Stimulated activated naive CD8-positive, alpha-beta T cell treated with anti-CD3 and anti-CD28 coated beads, Interleukin-15, Interleukin-2, amounts not matched to agents 100 U/mL and 50 U/mL, for 24 hours (primary cell): ENCODE data around the gene DENND10.
"Not testable (repeated sequence)": the region's sequence is repeated elsewhere in the genome, so short reads cannot be mapped to it uniquely, and the experiment has no call there.

Experiments used
- ATAC-seq: fragments of 150-1000 bp; cut with Tn5 transposase; one replicate; pipeline ENCODE4 v1.10.0; 2021
- DNase-seq: peaks from one replicate; pipeline ENCODE4 v3.0.0; 2021

The DENND10 gene

DNA sequence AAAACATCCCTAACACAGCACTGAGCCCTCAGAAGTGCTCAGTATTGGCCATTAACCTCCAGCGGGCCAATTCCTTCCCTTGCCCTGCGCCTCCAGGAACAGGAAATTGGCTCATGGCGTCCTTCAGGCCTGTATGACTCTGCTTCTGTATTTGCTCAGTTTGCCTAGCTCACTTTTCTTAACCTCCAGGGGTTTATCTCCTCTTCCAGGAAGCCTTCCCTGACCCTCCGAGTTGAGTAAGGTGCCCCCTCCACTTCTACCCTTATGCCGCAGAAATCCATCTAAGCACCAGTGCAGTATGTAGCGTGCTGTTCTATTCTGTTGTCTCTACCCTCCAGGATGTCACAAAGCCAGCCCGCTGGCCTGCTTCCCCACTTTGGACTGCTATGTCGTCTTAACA lies 62.7 kb downstream of the DENND10 start:
- DNase-seq (no peak), ATAC-seq (no peak)

DNA sequence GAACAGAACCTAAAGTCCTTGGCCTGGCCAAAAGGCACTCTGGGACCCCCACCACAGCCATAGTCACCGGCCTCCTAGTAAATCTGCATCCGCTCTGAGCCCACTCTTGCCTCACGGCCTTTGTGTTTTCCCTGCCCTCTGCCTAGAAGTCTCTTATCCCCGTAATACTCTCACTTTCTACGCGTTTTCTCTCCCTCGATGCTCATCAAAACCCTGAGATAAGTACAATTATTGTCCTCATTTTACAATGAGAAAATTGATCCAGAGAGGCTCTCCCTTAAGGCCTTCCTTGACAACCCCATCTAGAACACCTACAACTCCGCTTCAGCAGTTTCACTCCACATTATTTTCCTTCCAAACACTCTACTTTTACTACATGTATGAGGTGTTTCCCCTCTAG lies 63.1 kb downstream of the DENND10 start:
- no peak for DNase-seq
- ATAC-seq: no peak

DNA sequence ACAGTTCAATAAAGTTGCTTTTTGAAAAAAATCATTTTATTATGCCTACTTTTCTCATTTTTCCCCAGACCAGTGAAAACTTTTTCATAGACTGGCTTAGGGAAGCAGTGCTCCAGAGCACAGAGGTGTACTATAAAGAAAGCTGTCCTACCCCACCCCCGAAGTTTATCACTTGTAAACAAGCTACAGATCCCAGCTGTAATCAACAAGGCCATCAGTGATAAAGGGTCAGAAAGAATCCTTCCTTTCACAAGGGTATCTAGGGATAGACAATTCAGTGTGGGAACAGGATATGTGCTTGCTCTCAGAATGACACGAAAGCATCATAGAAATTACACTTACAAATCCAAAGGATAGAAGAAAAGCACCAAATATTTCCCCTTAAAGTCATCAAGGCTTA lies 70.2 kb downstream of the DENND10 start:
- ATAC-seq: no peak
- DNase-seq: no peak

DNA sequence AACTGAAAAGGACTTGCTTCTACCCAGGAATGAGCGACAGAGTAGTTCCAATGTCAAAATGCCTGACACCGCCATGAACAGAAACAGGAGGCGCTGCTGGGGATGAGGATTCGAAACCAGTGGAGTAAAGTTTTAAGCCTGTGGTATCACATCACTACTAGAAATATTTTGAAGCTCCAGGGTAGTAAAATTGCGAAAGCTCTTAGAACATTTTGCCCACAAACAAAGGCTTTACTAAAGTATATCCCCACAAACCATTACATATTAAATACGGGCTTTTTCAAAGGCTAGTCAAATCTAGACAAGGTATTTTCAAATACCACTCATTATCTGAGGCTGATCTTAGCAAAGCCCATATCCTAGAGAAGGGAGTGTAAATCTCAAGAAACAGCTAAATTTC lies 72.3 kb downstream of the DENND10 start:
- no peak for ATAC-seq
- no peak for DNase-seq

DNA sequence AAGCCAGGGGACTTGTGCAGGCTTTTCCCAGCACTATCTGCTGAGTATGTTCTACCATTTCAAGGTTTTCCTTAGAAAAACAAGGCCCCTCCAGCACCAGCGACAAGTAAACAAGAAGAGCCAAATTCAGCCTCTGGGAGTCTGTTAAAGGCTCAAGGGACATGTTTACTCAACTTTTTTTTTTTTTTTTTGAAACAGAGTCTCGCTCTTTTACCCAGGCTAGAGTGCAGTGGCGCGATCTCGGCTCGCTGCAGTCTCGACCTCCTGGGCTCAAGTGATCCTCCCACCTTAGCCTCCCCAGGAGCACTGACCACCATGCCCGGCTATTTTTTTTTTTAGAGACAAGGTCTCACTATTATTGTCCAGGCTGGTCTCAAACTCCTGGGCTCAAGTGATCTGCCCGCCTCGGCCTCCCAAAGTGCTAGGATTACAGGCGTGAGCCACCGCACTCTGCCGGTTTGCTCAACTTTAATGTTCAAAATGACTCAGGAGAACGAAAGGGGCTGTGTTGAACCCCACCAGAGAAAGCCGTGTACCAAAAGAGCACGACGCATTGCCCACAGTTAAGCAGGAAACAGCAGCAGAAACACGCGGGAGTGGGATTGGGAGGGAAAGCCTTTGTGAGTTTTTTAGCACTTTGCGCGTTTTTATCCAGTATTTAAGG lies 73.9 kb downstream of the DENND10 start:
- ATAC-seq (peak; percentile 37), DNase-seq (peak; percentile 44)

DNA sequence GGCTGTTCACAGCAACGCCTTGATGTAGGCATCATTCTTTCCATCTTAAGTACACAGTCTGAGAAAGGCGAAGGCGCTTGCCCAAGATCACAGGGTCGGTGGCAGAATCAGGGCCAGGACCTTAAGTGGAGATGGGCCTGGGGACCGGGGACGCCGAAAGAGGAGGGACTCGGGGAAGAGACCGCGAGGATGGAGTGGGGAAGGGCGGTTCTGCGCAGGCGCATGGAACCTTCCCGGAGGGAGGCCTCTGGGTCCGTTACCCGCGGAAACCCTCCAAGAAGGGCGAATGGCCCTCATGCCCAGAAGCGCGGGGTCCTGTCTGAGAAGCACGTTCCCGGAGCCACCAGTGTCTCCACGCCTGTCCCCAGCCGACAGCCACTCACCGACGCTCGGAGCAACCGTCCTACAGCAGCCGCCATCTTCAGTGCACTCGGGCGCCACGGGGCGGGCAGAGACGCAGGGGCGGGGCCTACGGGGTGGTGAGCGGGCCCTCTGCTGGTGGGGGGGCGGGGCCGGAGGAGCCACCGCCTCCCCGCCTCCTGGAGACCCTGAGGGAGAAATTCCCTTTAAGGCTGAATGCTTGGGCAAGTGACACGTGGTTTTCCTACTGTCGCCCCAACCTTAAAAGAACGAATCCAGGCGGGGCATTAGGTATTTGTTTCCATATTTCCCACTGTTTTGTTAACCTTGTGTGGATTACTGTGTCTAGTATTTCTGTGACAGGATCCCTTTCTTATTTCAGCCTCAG lies 74.6 kb downstream of the DENND10 start, which contains the start of gene PRDX3:
TSS of gene PRDX3 (minus strand) at position 441 of the 748 bp plus-strand sequence. CDS start at position 419, 22 bp downstream.
- DNase-seq (peak; percentile 97), ATAC-seq (peak; percentile 95)

DNA sequence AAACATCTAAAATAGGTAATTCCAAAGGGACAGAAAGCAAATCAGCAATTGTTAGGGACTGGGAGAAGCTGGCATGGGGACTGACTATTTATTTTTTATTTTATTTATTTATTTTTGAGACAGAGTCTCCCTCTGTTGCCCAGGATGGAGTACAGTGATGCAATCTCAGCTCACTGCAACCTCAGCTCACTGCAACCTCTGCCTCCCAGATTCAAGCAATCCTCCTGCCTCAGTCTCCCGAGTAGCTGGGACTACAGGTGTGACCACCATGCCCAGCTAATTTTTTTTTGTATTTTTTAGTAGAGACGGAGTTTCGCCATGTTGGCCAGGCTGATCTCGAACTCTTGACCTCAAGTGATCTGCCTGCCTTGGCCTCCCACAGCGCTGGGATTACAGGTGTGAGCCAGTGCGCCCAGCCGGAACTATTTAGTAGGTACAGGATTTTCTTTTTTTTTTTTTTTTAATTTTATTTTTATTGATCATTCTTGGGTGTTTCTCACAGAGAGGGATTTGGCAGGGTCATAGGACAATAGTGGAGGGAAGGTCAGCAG lies 77.0 kb downstream of the DENND10 start:
- ATAC-seq, DNase-seq: not testable (repeated sequence)

DNA sequence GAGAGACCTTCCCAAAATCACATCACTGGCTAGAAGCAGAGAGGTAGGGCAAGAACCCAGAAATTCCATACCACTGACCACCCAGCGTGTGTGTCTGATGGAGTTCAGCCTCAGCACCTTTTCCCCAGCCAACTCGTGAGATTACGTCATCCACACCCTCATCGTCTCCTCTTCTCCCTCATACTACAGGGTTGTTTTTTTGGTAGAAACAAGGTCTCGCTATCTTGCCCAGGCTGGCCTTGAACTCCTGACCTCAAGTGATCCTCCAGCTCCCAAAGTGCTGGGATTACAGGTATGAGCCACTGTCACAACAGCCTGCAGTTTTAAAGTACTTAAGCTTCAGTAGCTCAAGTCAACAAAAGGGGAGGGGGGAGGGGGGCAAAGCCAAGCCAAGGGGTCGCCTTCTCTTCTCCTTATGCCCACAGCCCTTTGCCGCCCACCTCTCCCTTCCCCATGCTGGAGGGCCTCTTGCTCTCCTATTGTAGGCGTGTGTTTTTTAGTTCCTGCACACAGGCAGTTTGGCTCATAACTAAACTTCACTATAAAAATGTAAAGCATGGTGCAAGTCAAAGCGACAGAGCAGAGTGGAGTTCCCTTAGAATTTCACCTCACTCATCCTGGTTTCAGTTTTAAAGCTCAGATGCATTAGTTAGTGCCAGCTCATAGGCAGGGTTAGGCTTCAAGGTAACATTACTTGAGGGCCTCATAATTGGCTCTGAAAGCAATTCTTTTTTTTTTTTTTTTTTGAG lies 79.9 kb downstream of the DENND10 start:
- DNase-seq (no peak), ATAC-seq (peak; percentile 64)
